NCI-H2171 treated with DMSO at 0.1 percent for 48 hours (cell line): Measurements from ENCODE around the gene S100PBP.

Experiments used
- DNase-seq: peaks from one replicate; lab custom pipeline; 2025; lab: John Stamatoyannopoulos, UW

S100PBP gene

GRCh38 chr1:32828341-32828740, 10.9 kb downstream of the S100PBP start:
- DNase-seq = peak; percentile 62

- no peak for DNase-seq
These were observed 12.8 kb downstream of the S100PBP start for GRCh38 chr1:32830092-32830852.

- DNase-seq = no peak
These were observed 14.4 kb downstream of the S100PBP start for GRCh38 chr1:32831878-32832277.

GRCh38 chr1:32848354-32849063, 31.1 kb downstream of the S100PBP start:
- DNase-seq = no peak

- no peak for DNase-seq
These were observed 38.6 kb downstream of the S100PBP start for GRCh38 chr1:32855861-32856617.

GRCh38 chr1:32858136-32858535, 40.7 kb downstream of the S100PBP start:
- no peak for DNase-seq

- no peak for DNase-seq
These were observed 41.3 kb downstream of the S100PBP start for GRCh38 chr1:32858791-32859190.

GRCh38 chr1:32859915-32860314, 42.5 kb downstream of the S100PBP start:
- DNase-seq = no peak

- DNase-seq = no peak
These were observed 43.1 kb downstream of the S100PBP start for GRCh38 chr1:32860566-32860965.

GRCh38 chr1:32861904-32862695, 44.6 kb downstream of the S100PBP start:
- DNase-seq = no peak

- no peak for DNase-seq
These were observed 45.9 kb downstream of the S100PBP start for GRCh38 chr1:32863218-32863880.

GRCh38 chr1:32863881-32864245, 46.4 kb downstream of the S100PBP start:
- DNase-seq = no peak

GRCh38 chr1:32864375-32865019, 47.0 kb downstream of the S100PBP start:
- DNase-seq = no peak

- no peak for DNase-seq
These were observed 48.4 kb downstream of the S100PBP start for GRCh38 chr1:32865639-32866405.

- DNase-seq = no peak
These were observed 49.7 kb downstream of the S100PBP start for GRCh38 chr1:32867151-32867550.

- DNase-seq = no peak
These were observed 50.2 kb downstream of the S100PBP start for GRCh38 chr1:32867671-32868070.

- DNase-seq = no peak
These were observed 50.6 kb downstream of the S100PBP start for GRCh38 chr1:32868085-32868484.

- DNase-seq = no peak
These were observed 51.5 kb downstream of the S100PBP start for GRCh38 chr1:32868806-32869455.

- no peak for DNase-seq
These were observed 52.6 kb downstream of the S100PBP start for GRCh38 chr1:32869923-32870614.
